ENCODE measurements around the gene OR2T4. TPM values are rescaled to one million over a fixed set of nuclear protein-coding genes. Genes with fewer than 3 reads are reported as not detected.

Gene OR2T4
- total RNA-seq, result not detected

- Mint-ChIP-seq H3K27me3 (ENCODE audit: low read depth) (no peaks in the 10 kb centered on the region), H3K36me3 (ENCODE audit: low read depth) (no peaks in the 10 kb centered on the region), H3K27ac (no peak within 1 kb of the TSS), H3K4me3 (no peak within 1 kb of the TSS), H3K4me1 (ENCODE audit: low read depth) (no peaks in the 10 kb centered on the region), H3K9me3 (ENCODE audit: insufficient read depth) (no peaks in the 10 kb centered on the region)
- no peak for ATAC-seq
- POLR2A ChIA-PET, result no interaction called here
- DNase-seq, result no peak
- CTCF ChIA-PET, result no interaction called here
Observed at GRCh38 chr1:248361121-248361715, at the start of gene OR2T4. TSS of gene OR2T4 (plus strand) at chr1:248361665. CDS start at chr1:248361665, 0 bp downstream.

- ATAC-seq (no peak), DNase-seq (no peak)
- CTCF ChIA-PET, result no interaction called here
- no peak overlapping the region for H3K4me3 Mint-ChIP-seq
- POLR2A ChIA-PET, result no interaction called here
- H3K36me3 Mint-ChIP-seq (ENCODE audit: low read depth), result no peaks in the 10 kb centered on the region
- no peaks in the 10 kb centered on the region for H3K4me1 Mint-ChIP-seq (ENCODE audit: low read depth)
- peaks cover 4% of the 10 kb centered on the region for H3K9me3 Mint-ChIP-seq (ENCODE audit: insufficient read depth)
- no peaks in the 10 kb centered on the region for H3K27me3 Mint-ChIP-seq (ENCODE audit: low read depth)
- H3K27ac Mint-ChIP-seq, result no peak overlapping the region
Observed at GRCh38 chr1:248316796-248317195, 44.7 kb upstream of the OR2T4 start.

GRCh38 chr1:248324468-248324867, 37.0 kb upstream of the OR2T4 start, which contains the start of gene OR2M7:
TSS of gene OR2M7 (minus strand) at chr1:248324568. CDS start at chr1:248324568, 0 bp downstream.
- H3K27ac Mint-ChIP-seq, result no peak within 1 kb of the TSS
- DNase-seq (no peak), ATAC-seq (no peak)
- H3K27me3 Mint-ChIP-seq (ENCODE audit: low read depth), result no peaks in the 10 kb centered on the region
- no peaks in the 10 kb centered on the region for H3K4me1 Mint-ChIP-seq (ENCODE audit: low read depth)
- no peak within 1 kb of the TSS for H3K4me3 Mint-ChIP-seq
- no peaks in the 10 kb centered on the region for H3K36me3 Mint-ChIP-seq (ENCODE audit: low read depth)
- H3K9me3 Mint-ChIP-seq (ENCODE audit: insufficient read depth), result no peaks in the 10 kb centered on the region
- ChIA-PET POLR2A (no interaction called here), CTCF (no interaction called here)

GRCh38 chr1:248343451-248343850, 18.0 kb upstream of the OR2T4 start:
- no peaks in the 10 kb centered on the region for H3K36me3 Mint-ChIP-seq (ENCODE audit: low read depth)
- CTCF ChIA-PET, result no interaction called here

GRCh38 chr1:248348475-248348874, 13.0 kb upstream of the OR2T4 start, which contains the start of gene OR14C36:
TSS of gene OR14C36 (plus strand) at chr1:248348775. CDS start at chr1:248348775, 0 bp downstream.
- CTCF ChIA-PET, result no interaction called here
- H3K4me1 Mint-ChIP-seq (ENCODE audit: low read depth), result no peaks in the 10 kb centered on the region
- POLR2A ChIA-PET, result no interaction called here

More at GRCh38 chr1:248343451-248343850, 18.0 kb upstream of the OR2T4 start:
- DNase-seq, result no peak
- Mint-ChIP-seq H3K4me1 (ENCODE audit: low read depth) (no peaks in the 10 kb centered on the region), H3K9me3 (ENCODE audit: insufficient read depth) (no peaks in the 10 kb centered on the region), H3K4me3 (no peak overlapping the region), H3K27ac (no peak overlapping the region), H3K27me3 (ENCODE audit: low read depth) (no peaks in the 10 kb centered on the region)
- no peak for ATAC-seq
- POLR2A ChIA-PET, result no interaction called here

GRCh38 chr1:248359415-248359814, 2.0 kb upstream of the OR2T4 start:
- H3K9me3 Mint-ChIP-seq (ENCODE audit: insufficient read depth), result no peaks in the 10 kb centered on the region
- no peaks in the 10 kb centered on the region for H3K36me3 Mint-ChIP-seq (ENCODE audit: low read depth)
- CTCF ChIA-PET, result no interaction called here
- POLR2A ChIA-PET, result no interaction called here
- ATAC-seq, result no peak
- no peak overlapping the region for H3K27ac Mint-ChIP-seq
- H3K4me3 Mint-ChIP-seq, result no peak overlapping the region
- no peaks in the 10 kb centered on the region for H3K27me3 Mint-ChIP-seq (ENCODE audit: low read depth)
- DNase-seq, result no peak
- no peaks in the 10 kb centered on the region for H3K4me1 Mint-ChIP-seq (ENCODE audit: low read depth)

More at GRCh38 chr1:248348475-248348874, 13.0 kb upstream of the OR2T4 start, which contains the start of gene OR14C36:
- H3K27ac Mint-ChIP-seq, result no peak within 1 kb of the TSS
- no peaks in the 10 kb centered on the region for H3K27me3 Mint-ChIP-seq (ENCODE audit: low read depth)
- H3K4me3 Mint-ChIP-seq, result no peak within 1 kb of the TSS
- ATAC-seq, result no peak
- H3K9me3 Mint-ChIP-seq (ENCODE audit: insufficient read depth), result no peaks in the 10 kb centered on the region
- DNase-seq, result no peak
- H3K36me3 Mint-ChIP-seq (ENCODE audit: low read depth), result no peaks in the 10 kb centered on the region

- ATAC-seq (no peak), DNase-seq (no peak)
- Mint-ChIP-seq H3K9me3 (ENCODE audit: insufficient read depth) (no peaks in the 10 kb centered on the region), H3K4me3 (no peak overlapping the region), H3K27me3 (ENCODE audit: low read depth) (no peaks in the 10 kb centered on the region), H3K27ac (no peak overlapping the region), H3K36me3 (ENCODE audit: low read depth) (no peaks in the 10 kb centered on the region), H3K4me1 (ENCODE audit: low read depth) (no peaks in the 10 kb centered on the region)
- ChIA-PET POLR2A (no interaction called here), CTCF (interaction anchor here (0.8 kb wide), 1 partner anchor 123 kb away, joined by 4 read pairs; no protein-coding TSS in a partner anchor)
Observed at GRCh38 chr1:248366609-248367008, 5.1 kb downstream of the OR2T4 start.

- no peak overlapping the region for H3K4me3 Mint-ChIP-seq
- no peaks in the 10 kb centered on the region for H3K27me3 Mint-ChIP-seq (ENCODE audit: low read depth)
- no peak overlapping the region for H3K27ac Mint-ChIP-seq
- no peaks in the 10 kb centered on the region for H3K4me1 Mint-ChIP-seq (ENCODE audit: low read depth)
- H3K9me3 Mint-ChIP-seq (ENCODE audit: insufficient read depth), result no peaks in the 10 kb centered on the region
- no peaks in the 10 kb centered on the region for H3K36me3 Mint-ChIP-seq (ENCODE audit: low read depth)
- POLR2A ChIA-PET, result no interaction called here
- CTCF ChIA-PET, result no interaction called here
- ATAC-seq (peak; percentile 33), DNase-seq (peak; percentile 22)
Observed at GRCh38 chr1:248372394-248372793, 10.9 kb downstream of the OR2T4 start.

- no peaks in the 10 kb centered on the region for H3K4me1 Mint-ChIP-seq (ENCODE audit: low read depth)
- no peak overlapping the region for H3K4me3 Mint-ChIP-seq
- H3K36me3 Mint-ChIP-seq (ENCODE audit: low read depth), result no peaks in the 10 kb centered on the region
- no peaks in the 10 kb centered on the region for H3K27me3 Mint-ChIP-seq (ENCODE audit: low read depth)
- no peaks in the 10 kb centered on the region for H3K9me3 Mint-ChIP-seq (ENCODE audit: insufficient read depth)
- no peak for DNase-seq
- no peak overlapping the region for H3K27ac Mint-ChIP-seq
- CTCF ChIA-PET, result no interaction called here
- no peak for ATAC-seq
- POLR2A ChIA-PET, result no interaction called here
Observed at GRCh38 chr1:248373761-248374160, 12.3 kb downstream of the OR2T4 start.

GRCh38 chr1:248375446-248375845, 14.0 kb downstream of the OR2T4 start, which contains the start of gene OR2T6:
TSS of gene OR2T6 (plus strand) at chr1:248375746. CDS start at chr1:248387609, 11,863 bp downstream.
- Mint-ChIP-seq H3K9me3 (ENCODE audit: insufficient read depth) (no peaks in the 10 kb centered on the region), H3K27ac (no peak within 1 kb of the TSS), H3K27me3 (ENCODE audit: low read depth) (no peaks in the 10 kb centered on the region), H3K36me3 (ENCODE audit: low read depth) (no peaks in the 10 kb centered on the region), H3K4me1 (ENCODE audit: low read depth) (no peaks in the 10 kb centered on the region), H3K4me3 (no peak within 1 kb of the TSS)
- CTCF ChIA-PET, result no interaction called here
- POLR2A ChIA-PET, result no interaction called here
- no peak for ATAC-seq
- no peak for DNase-seq

- ChIA-PET POLR2A (no interaction called here), CTCF (no interaction called here)
- Mint-ChIP-seq H3K27ac (no peak overlapping the region), H3K9me3 (ENCODE audit: insufficient read depth) (no peaks in the 10 kb centered on the region), H3K27me3 (ENCODE audit: low read depth) (no peaks in the 10 kb centered on the region), H3K4me1 (ENCODE audit: low read depth) (no peaks in the 10 kb centered on the region), H3K36me3 (ENCODE audit: low read depth) (no peaks in the 10 kb centered on the region), H3K4me3 (no peak overlapping the region)
- no peak for ATAC-seq
- no peak for DNase-seq
Observed at GRCh38 chr1:248376916-248377315, 15.5 kb downstream of the OR2T4 start.

GRCh38 chr1:248380854-248381253, 19.4 kb downstream of the OR2T4 start:
- no peaks in the 10 kb centered on the region for H3K9me3 Mint-ChIP-seq (ENCODE audit: insufficient read depth)
- no peaks in the 10 kb centered on the region for H3K4me1 Mint-ChIP-seq (ENCODE audit: low read depth)
- ChIA-PET POLR2A (no interaction called here), CTCF (no interaction called here)
- H3K27me3 Mint-ChIP-seq (ENCODE audit: low read depth), result no peaks in the 10 kb centered on the region
- H3K27ac Mint-ChIP-seq, result no peak overlapping the region
- ATAC-seq (no peak), DNase-seq (no peak)
- no peak overlapping the region for H3K4me3 Mint-ChIP-seq
- H3K36me3 Mint-ChIP-seq (ENCODE audit: low read depth), result no peaks in the 10 kb centered on the region

- POLR2A ChIA-PET, result no interaction called here
- H3K27ac Mint-ChIP-seq, result no peak overlapping the region
- CTCF ChIA-PET, result no interaction called here
- ATAC-seq, result no peak
- peaks cover 4% of the 10 kb centered on the region for H3K27me3 Mint-ChIP-seq (ENCODE audit: low read depth)
- DNase-seq, result no peak
- H3K9me3 Mint-ChIP-seq (ENCODE audit: insufficient read depth), result no peaks in the 10 kb centered on the region
- no peaks in the 10 kb centered on the region for H3K4me1 Mint-ChIP-seq (ENCODE audit: low read depth)
- no peak overlapping the region for H3K4me3 Mint-ChIP-seq
- no peaks in the 10 kb centered on the region for H3K36me3 Mint-ChIP-seq (ENCODE audit: low read depth)
Observed at GRCh38 chr1:248388426-248388825, 27.0 kb downstream of the OR2T4 start.
